ENCODE measurements around the gene ITSN1.
"Not testable (repeated sequence)": the region's sequence is repeated elsewhere in the genome, so short reads cannot be mapped to it uniquely, and the experiment has no call there.

ITSN1 gene

GRCh38 chr21:33854604-33855003, 212.3 kb downstream of the ITSN1 start:
- no peaks in the 10 kb centered on the region for H3K36me3 Mint-ChIP-seq
- peaks cover 5% of the 10 kb centered on the region for H3K27me3 Mint-ChIP-seq
- H3K9me3 Mint-ChIP-seq = no peaks in the 10 kb centered on the region
- H3K27ac Mint-ChIP-seq = no peak overlapping the region
- DNase-seq (ENCODE audit: low spot score in 2 of 2) (no peak), ATAC-seq (ENCODE audit: low read depth) (no peak)
- no peaks in the 10 kb centered on the region for H3K4me1 Mint-ChIP-seq
- H3K4me3 Mint-ChIP-seq = no peak overlapping the region

- DNase-seq (ENCODE audit: low spot score in 2 of 2) = no peak
- Mint-ChIP-seq H3K9me3 (no peaks in the 10 kb centered on the region), H3K4me1 (no peaks in the 10 kb centered on the region), H3K27ac (no peak overlapping the region), H3K27me3 (peaks cover 5% of the 10 kb centered on the region), H3K4me3 (no peak overlapping the region), H3K36me3 (no peaks in the 10 kb centered on the region)
- no peak for ATAC-seq (ENCODE audit: low read depth)
These were observed 212.9 kb downstream of the ITSN1 start for GRCh38 chr21:33855190-33855589.

DNA sequence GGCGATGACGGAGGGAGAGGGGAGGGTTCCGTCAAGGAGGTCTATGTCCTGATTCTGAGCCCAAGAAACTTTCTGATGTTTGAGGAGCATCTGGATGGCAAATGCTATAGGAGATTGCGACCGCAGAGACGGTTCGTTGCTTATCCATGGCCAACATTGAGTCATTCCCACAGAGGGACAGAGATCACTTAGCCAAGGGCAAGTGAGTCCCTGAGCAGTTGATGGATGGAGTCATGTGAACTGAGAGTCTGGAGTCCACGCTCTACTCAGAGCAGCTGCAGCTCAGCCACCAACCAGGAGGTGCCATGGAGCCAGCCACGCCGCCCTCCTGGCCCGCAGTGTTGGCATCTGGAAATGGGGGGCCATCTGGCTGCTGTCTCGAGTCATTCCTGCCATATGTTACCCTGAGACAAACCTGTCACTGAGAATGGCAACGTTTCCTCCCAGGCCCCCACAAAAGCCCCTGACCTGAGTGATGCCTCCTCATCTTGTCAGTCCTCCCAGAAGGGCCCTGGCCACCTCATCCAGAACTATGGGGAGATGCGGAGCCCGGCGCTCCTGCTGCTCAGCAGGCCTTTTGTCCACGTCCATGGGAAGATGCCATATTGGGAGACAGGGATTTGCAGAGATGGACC, 214.7 kb downstream of the ITSN1 start:
- Mint-ChIP-seq H3K27me3 (peaks cover 5% of the 10 kb centered on the region), H3K4me1 (no peaks in the 10 kb centered on the region), H3K9me3 (no peaks in the 10 kb centered on the region), H3K36me3 (no peaks in the 10 kb centered on the region), H3K4me3 (no peak overlapping the region), H3K27ac (no peak overlapping the region)
- no peak for DNase-seq (ENCODE audit: low spot score in 2 of 2)
- no peak for ATAC-seq (ENCODE audit: low read depth)

DNA sequence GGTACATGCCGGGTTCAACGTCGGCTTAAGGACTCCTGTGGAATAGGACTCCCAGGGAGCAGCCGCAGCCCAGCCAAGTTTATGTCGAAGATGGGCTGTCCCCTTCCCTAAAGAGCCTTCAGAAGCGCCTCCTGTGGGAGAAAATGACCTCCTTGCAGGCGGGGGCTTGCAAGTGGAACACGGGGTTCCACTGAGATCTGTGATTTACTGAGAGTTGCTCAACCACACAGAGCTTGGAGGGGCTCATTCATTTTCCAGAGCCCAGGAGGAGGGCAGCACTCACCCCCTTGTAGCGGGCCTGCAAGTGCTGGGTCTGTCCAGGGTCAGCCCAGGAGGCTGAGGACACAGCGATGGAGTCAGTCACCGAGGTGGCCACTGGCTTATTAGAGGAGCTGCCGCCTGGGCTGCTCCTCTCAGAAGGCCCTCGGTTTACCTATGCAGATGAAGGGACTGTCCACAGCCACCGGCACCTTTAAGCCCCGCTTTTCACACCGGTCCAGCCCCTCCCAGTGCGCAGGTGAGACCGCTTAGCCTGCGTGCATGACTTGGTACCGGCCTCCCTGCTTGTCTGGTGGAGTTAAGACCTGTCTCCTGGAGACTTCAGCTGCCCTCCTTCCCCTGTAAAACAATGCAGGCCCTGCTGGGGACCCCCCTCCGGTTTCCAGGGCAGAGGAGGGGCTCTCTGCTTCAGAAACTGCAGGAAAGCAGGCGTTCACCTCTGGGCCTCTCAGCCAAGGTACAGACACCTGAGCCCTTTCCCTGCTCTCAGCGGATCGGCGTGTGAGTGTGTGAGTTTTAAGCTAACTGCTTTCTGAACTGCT, 215.8 kb downstream of the ITSN1 start:
- H3K27me3 Mint-ChIP-seq = peaks cover 5% of the 10 kb centered on the region

DNA sequence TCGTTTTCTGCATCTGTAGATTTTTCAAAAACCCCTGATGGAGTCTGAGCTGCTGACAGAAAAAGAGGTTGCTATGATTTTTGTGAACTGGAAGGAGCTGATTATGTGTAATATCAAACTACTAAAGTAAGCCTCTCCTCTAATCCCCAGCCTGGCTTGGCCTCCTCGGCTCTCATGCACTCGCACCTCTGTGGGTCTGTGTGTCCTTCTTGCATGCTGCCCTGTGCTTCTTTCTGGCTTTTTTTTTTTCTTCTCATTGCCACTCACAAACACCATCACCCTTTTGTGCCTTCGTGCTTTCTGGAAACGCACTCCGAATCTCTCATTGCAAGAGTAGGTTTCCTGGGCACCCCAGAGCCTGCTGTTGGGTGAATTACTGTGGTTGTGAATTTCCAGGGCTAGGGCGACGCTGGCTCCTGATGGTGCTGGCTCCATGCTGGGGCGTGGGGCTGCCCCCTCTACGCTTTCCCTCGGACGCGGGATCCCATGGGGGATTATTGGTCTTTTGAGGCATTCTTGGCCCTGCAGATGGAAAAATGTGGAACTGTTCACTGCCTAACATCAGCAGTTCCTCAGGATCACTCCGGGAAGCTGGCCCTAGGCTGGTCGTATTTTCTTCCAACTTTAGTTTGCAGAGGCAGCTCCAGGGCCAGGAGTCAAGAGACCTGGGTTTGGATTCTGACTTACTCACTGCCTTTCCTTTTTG, 216.5 kb downstream of the ITSN1 start:
- peaks cover 3% of the 10 kb centered on the region for H3K27me3 Mint-ChIP-seq
- DNase-seq (ENCODE audit: low spot score in 2 of 2) (no peak), ATAC-seq (ENCODE audit: low read depth) (no peak)
- no peak overlapping the region for H3K27ac Mint-ChIP-seq
- no peaks in the 10 kb centered on the region for H3K9me3 Mint-ChIP-seq
- no peaks in the 10 kb centered on the region for H3K36me3 Mint-ChIP-seq
- no peak overlapping the region for H3K4me3 Mint-ChIP-seq
- H3K4me1 Mint-ChIP-seq = no peaks in the 10 kb centered on the region

More for the DNA sequence above, 215.8 kb downstream of the ITSN1 start:
- no peaks in the 10 kb centered on the region for H3K9me3 Mint-ChIP-seq
- ATAC-seq (ENCODE audit: low read depth) (no peak), DNase-seq (ENCODE audit: low spot score in 2 of 2) (no peak)
- H3K27ac Mint-ChIP-seq = no peak overlapping the region
- no peaks in the 10 kb centered on the region for H3K4me1 Mint-ChIP-seq
- no peaks in the 10 kb centered on the region for H3K36me3 Mint-ChIP-seq
- no peak overlapping the region for H3K4me3 Mint-ChIP-seq

DNA sequence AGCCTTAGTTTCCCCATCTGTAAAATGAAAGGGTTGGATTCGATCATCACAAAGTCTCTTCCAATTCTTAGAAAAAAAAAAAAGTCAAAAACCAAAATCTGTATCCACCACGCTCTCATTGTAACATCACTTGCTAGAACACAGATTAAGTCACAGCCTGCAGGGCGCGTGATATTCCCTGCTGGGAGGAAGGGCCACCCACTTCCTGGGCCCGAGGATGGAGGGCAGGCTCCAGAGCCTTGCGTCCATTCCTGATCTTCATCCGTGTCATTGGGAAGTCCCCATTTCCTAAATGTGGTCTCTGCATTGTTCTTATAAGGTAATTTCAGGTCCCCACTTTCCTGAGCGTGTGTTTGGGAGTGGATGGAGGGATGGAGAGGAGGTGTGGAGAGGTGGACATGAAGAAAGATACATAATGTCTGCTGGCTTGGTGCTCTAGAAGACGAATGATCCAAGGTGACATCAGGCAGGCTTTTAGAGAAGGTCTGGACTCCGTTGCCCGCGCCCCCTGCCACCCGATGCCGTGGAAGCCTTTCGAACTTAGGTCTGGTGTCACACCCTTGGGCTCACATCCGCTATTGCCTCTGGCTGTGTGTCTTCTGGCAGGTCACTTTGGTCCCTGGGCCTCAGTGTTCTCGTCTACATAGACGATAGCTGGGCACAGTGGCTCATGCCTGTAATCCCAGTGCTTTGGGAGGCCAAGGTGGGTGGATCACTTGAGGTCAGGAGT, 217.2 kb downstream of the ITSN1 start:
- no peaks in the 10 kb centered on the region for H3K9me3 Mint-ChIP-seq
- no peaks in the 10 kb centered on the region for H3K4me1 Mint-ChIP-seq
- no peak overlapping the region for H3K4me3 Mint-ChIP-seq
- H3K27ac Mint-ChIP-seq = no peak overlapping the region
- no peaks in the 10 kb centered on the region for H3K36me3 Mint-ChIP-seq
- H3K27me3 Mint-ChIP-seq = peaks cover 3% of the 10 kb centered on the region
- ATAC-seq (ENCODE audit: low read depth) = no peak
- no peak for DNase-seq (ENCODE audit: low spot score in 2 of 2)

- H3K27me3 Mint-ChIP-seq = peaks cover 5% of the 10 kb centered on the region
- H3K36me3 Mint-ChIP-seq = no peaks in the 10 kb centered on the region
- no peak overlapping the region for H3K4me3 Mint-ChIP-seq
- H3K9me3 Mint-ChIP-seq = no peaks in the 10 kb centered on the region
- ATAC-seq (ENCODE audit: low read depth) (no peak), DNase-seq (ENCODE audit: low spot score in 2 of 2) (no peak)
- H3K4me1 Mint-ChIP-seq = no peaks in the 10 kb centered on the region
- H3K27ac Mint-ChIP-seq = no peak overlapping the region
These were observed 218.1 kb downstream of the ITSN1 start for GRCh38 chr21:33860332-33860879.

DNA sequence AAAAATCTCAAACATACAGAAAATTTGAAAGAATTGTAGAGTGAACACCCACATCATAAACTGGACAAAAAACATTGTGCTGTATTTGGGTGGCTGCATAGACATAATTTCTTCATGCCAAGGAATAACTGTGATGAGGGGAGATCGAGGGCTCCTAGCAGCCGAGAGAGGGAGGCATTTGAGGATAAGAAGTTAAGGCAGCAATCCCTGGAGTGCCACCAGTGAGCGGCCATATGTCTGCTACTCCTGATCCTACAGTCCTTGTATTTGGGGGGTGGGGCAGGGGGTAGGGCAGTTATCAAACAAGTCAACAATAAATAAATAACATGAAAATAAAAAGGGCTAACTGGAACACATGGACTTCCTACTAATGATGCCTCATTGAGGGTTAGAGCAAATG, 218.8 kb downstream of the ITSN1 start:
- Mint-ChIP-seq H3K4me1 (no peaks in the 10 kb centered on the region), H3K9me3 (no peaks in the 10 kb centered on the region), H3K36me3 (no peaks in the 10 kb centered on the region), H3K27me3 (peaks cover 10% of the 10 kb centered on the region), H3K4me3 (no peak overlapping the region), H3K27ac (no peak overlapping the region)
- ATAC-seq (ENCODE audit: low read depth) (no peak), DNase-seq (ENCODE audit: low spot score in 2 of 2) (no peak)

GRCh38 chr21:33863191-33863590, 220.9 kb downstream of the ITSN1 start:
- not testable (repeated sequence) for H3K9me3 Mint-ChIP-seq; H3K4me3 Mint-ChIP-seq; H3K36me3 Mint-ChIP-seq; H3K27me3 Mint-ChIP-seq; DNase-seq (ENCODE audit: low spot score in 2 of 2); H3K27ac Mint-ChIP-seq; ATAC-seq (ENCODE audit: low read depth); H3K4me1 Mint-ChIP-seq

DNA sequence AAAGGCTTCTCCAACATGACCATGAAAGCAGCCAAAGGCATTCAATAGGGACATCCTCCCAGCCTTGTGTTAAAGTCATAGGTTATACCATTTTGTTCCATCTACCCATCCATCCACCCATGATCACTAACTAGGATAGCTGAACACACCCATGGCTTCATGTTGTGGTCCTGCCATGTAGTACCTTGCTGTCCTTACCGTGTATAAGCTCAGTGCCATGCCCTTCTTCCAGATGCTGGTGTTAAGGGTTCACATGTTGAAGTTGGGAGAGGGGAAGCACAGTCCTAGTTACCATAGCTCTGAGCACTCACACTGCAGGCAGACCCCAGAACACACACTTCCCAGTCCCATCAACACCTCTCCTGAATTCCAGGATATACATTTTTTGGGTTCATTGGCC, 221.8 kb downstream of the ITSN1 start:
- Mint-ChIP-seq H3K36me3 (no peaks in the 10 kb centered on the region), H3K4me1 (no peaks in the 10 kb centered on the region), H3K27me3 (peaks cover 10% of the 10 kb centered on the region), H3K27ac (no peak overlapping the region), H3K4me3 (no peak overlapping the region), H3K9me3 (no peaks in the 10 kb centered on the region)
- no peak for DNase-seq (ENCODE audit: low spot score in 2 of 2)
- ATAC-seq (ENCODE audit: low read depth) = no peak

DNA sequence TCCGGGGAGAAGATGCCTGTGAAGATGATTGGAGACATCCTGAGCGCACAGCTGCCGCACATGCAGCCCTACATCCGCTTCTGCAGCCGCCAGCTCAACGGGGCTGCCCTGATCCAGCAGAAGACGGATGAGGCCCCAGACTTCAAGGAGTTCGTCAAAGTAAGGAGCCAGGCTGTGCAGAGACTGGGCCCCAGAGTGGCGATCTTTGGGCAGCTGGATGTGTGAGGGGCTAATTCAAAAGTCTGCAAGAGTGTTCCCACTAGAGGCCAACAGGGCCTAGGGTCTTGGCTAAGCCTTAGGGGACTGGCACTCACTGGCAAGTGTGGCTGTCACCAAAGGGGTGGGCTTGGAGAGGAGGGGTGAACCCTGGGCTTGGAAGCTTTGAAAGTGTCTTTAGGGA, 222.9 kb downstream of the ITSN1 start:
- no peaks in the 10 kb centered on the region for H3K9me3 Mint-ChIP-seq
- DNase-seq (ENCODE audit: low spot score in 2 of 2) = no peak

GRCh38 chr21:33865996-33866575, 223.8 kb downstream of the ITSN1 start:
- Mint-ChIP-seq H3K9me3 (no peaks in the 10 kb centered on the region), H3K4me1 (no peaks in the 10 kb centered on the region), H3K27me3 (peaks cover 8% of the 10 kb centered on the region), H3K36me3 (no peaks in the 10 kb centered on the region), H3K4me3 (no peak overlapping the region), H3K27ac (no peak overlapping the region)
- ATAC-seq (ENCODE audit: low read depth) (no peak), DNase-seq (ENCODE audit: low spot score in 2 of 2) (no peak)

More for the DNA sequence above, 222.9 kb downstream of the ITSN1 start:
- Mint-ChIP-seq H3K27me3 (peaks cover 7% of the 10 kb centered on the region), H3K4me3 (no peak overlapping the region), H3K36me3 (no peaks in the 10 kb centered on the region), H3K27ac (no peak overlapping the region), H3K4me1 (no peaks in the 10 kb centered on the region)
- no peak for ATAC-seq (ENCODE audit: low read depth)

- H3K9me3 Mint-ChIP-seq = no peaks in the 10 kb centered on the region
These were observed 224.5 kb downstream of the ITSN1 start for GRCh38 chr21:33866826-33867225.

More at GRCh38 chr21:33866826-33867225, 224.5 kb downstream of the ITSN1 start:
- no peak overlapping the region for H3K27ac Mint-ChIP-seq
- no peaks in the 10 kb centered on the region for H3K36me3 Mint-ChIP-seq
- ATAC-seq (ENCODE audit: low read depth) (no peak), DNase-seq (ENCODE audit: low spot score in 2 of 2) (no peak)
- H3K4me3 Mint-ChIP-seq = no peak overlapping the region
- H3K27me3 Mint-ChIP-seq = peaks cover 9% of the 10 kb centered on the region
- no peaks in the 10 kb centered on the region for H3K4me1 Mint-ChIP-seq
